ENCODE data around the gene FSTL4.

DNA sequence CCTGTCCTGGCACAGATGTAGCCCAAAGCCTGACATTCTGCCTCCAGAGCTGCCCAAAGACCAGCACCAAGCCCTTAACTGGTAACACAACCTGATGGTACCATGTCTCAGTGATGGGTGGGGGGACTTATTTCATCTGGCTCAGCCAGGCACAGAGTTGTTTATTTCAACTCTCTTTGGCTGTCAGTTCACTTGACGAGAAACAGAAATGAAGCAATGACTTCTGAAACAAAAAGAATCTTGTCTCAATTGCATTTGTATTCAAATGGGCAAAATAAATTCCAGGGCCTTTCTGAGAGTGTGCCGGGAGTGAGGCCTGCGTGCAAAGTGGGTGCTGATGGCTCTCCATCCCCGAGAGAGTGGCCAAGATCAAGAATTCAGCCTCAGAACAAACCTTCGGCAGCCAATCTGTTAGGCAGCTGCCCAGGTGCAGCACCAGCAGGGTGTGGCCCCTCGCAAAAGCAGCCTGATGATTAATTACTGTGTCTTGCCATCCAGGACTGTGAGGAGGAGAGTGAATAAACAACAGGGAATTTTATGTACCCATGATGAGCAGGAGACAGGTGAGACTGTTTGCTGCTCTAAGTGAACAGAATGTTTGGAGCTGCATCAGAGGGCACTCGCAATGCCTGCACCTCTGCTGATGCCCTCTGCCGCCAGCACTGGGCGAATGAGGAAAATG is 322.5 kb downstream of the FSTL4 start:
- TF ChIP-seq, protein P1, sequence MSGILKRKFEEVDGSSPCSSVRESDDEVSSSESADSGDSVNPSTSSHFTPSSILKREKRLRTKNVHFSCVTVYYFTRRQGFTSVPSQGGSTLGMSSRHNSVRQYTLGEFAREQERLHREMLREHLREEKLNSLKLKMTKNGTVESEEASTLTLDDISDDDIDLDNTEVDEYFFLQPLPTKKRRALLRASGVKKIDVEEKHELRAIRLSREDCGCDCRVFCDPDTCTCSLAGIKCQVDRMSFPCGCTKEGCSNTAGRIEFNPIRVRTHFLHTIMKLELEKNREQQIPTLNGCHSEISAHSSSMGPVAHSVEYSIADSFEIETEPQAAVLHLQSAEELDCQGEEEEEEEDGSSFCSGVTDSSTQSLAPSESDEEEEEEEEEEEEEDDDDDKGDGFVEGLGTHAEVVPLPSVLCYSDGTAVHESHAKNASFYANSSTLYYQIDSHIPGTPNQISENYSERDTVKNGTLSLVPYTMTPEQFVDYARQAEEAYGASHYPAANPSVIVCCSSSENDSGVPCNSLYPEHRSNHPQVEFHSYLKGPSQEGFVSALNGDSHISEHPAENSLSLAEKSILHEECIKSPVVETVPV (CRISPR knock-in tag; IDR thresholded peaks at IDR 0.05): no peak
- no peak for TF ChIP-seq TCF4 (CRISPR knock-in tag; IDR thresholded peaks at IDR 0.05; ENCODE audit: borderline replicate concordance)
- TF ChIP-seq TOX (CRISPR knock-in tag; IDR thresholded peaks at IDR 0.05; ENCODE audit: borderline replicate concordance): no peak
- TF ChIP-seq SNAI2 (CRISPR knock-in tag; IDR thresholded peaks at IDR 0.05): no peak
- no peak for TF ChIP-seq PPARA (CRISPR knock-in tag; IDR thresholded peaks at IDR 0.05; ENCODE audit: borderline replicate concordance)
- TF ChIP-seq, protein P2, sequence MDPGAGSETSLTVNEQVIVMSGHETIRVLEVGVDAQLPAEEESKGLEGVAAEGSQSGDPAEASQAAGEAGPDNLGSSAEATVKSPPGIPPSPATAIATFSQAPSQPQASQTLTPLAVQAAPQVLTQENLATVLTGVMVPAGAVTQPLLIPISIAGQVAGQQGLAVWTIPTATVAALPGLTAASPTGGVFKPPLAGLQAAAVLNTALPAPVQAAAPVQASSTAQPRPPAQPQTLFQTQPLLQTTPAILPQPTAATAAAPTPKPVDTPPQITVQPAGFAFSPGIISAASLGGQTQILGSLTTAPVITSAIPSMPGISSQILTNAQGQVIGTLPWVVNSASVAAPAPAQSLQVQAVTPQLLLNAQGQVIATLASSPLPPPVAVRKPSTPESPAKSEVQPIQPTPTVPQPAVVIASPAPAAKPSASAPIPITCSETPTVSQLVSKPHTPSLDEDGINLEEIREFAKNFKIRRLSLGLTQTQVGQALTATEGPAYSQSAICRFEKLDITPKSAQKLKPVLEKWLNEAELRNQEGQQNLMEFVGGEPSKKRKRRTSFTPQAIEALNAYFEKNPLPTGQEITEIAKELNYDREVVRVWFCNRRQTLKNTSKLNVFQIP (CRISPR knock-in tag; IDR thresholded peaks at IDR 0.05; ENCODE audit: borderline replicate concordance, low read depth): no peak
- no peak for TF ChIP-seq ZNF70 (CRISPR knock-in tag; IDR thresholded peaks at IDR 0.05)
- no peak for TF ChIP-seq ZC3H10 (CRISPR knock-in tag; IDR thresholded peaks at IDR 0.05)
- no peak for TF ChIP-seq ISL1 (CRISPR knock-in tag; IDR thresholded peaks at IDR 0.05)
- no peak for TF ChIP-seq ZFP3 (CRISPR knock-in tag; IDR thresholded peaks at IDR 0.05)
- TF ChIP-seq, protein P3, sequence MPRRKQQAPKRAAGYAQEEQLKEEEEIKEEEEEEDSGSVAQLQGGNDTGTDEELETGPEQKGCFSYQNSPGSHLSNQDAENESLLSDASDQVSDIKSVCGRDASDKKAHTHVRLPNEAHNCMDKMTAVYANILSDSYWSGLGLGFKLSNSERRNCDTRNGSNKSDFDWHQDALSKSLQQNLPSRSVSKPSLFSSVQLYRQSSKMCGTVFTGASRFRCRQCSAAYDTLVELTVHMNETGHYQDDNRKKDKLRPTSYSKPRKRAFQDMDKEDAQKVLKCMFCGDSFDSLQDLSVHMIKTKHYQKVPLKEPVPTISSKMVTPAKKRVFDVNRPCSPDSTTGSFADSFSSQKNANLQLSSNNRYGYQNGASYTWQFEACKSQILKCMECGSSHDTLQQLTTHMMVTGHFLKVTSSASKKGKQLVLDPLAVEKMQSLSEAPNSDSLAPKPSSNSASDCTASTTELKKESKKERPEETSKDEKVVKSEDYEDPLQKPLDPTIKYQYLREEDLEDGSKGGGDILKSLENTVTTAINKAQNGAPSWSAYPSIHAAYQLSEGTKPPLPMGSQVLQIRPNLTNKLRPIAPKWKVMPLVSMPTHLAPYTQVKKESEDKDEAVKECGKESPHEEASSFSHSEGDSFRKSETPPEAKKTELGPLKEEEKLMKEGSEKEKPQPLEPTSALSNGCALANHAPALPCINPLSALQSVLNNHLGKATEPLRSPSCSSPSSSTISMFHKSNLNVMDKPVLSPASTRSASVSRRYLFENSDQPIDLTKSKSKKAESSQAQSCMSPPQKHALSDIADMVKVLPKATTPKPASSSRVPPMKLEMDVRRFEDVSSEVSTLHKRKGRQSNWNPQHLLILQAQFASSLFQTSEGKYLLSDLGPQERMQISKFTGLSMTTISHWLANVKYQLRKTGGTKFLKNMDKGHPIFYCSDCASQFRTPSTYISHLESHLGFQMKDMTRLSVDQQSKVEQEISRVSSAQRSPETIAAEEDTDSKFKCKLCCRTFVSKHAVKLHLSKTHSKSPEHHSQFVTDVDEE (CRISPR knock-in tag; IDR thresholded peaks at IDR 0.05): no peak
- no peak for TF ChIP-seq CSDC2 (CRISPR knock-in tag; IDR thresholded peaks at IDR 0.05)
- TF ChIP-seq RARB (CRISPR knock-in tag; IDR thresholded peaks at IDR 0.05): no peak
- no peak for TF ChIP-seq ZFP30 (CRISPR knock-in tag; IDR thresholded peaks at IDR 0.05)
